DMS 273 treated with DMSO at 0.1 percent for 48 hours (cell line): ENCODE results near the gene ZNF112.
"Not testable (repeated sequence)": the region's sequence is repeated elsewhere in the genome, so short reads cannot be mapped to it uniquely, and the experiment has no call there.

ENCODE experiments used
- DNase-seq: peaks from one replicate; lab custom pipeline; 2025; lab: John Stamatoyannopoulos, UW

Gene ZNF112

DNA sequence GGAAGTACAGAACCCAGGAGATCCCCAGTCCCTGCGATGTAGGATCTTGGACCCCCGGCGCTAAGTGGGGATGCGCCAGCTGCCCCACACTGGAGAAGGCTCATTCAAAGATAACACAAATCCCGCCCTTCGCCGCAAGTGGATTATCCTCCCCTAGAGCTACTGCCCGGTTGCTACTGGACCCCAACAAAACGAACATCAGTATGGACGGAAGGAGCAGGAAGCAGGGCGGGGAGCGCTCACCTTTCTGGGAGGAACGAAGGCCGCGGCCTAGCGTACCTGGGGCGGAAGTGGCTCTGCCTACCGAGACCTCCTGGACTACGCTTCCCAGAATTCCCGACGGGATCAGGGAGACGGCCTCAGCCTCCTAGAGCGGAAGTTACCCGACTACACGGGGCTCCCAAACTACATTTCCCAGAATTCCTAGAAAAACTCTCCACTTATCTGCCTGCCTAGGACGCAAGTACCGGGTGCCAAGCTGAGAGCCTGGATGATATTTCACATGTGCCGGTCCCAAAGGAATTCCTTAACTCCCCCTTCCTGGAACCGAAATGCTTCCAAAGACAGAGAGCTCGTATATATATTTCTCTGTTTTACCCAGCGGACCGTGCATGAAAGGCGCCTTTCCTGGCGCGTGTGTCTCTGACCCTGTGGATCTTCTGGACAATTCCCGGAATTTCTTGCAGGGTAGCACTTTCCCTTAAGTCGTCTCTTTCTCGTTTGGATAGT lies at the start of gene ZNF112:
TSS of gene ZNF112 (minus strand) at position 298 of the 729 bp plus-strand sequence. CDS start 16,141 bp downstream, outside the sequence.
- DNase-seq = peak; percentile 90

- no peak for DNase-seq
Observed at GRCh38 chr19:44401139-44402115, 44.9 kb upstream of the ZNF112 start, which contains the start of gene ZNF285. TSS of gene ZNF285 (minus strand) at chr19:44401608. CDS start at chr19:44397213, 4,395 bp downstream.

GRCh38 chr19:44389268-44389667 lies 32.8 kb upstream of the ZNF112 start:
- DNase-seq = not testable (repeated sequence)

GRCh38 chr19:44374789-44375188 lies 18.3 kb upstream of the ZNF112 start:
- DNase-seq = no peak

DNA sequence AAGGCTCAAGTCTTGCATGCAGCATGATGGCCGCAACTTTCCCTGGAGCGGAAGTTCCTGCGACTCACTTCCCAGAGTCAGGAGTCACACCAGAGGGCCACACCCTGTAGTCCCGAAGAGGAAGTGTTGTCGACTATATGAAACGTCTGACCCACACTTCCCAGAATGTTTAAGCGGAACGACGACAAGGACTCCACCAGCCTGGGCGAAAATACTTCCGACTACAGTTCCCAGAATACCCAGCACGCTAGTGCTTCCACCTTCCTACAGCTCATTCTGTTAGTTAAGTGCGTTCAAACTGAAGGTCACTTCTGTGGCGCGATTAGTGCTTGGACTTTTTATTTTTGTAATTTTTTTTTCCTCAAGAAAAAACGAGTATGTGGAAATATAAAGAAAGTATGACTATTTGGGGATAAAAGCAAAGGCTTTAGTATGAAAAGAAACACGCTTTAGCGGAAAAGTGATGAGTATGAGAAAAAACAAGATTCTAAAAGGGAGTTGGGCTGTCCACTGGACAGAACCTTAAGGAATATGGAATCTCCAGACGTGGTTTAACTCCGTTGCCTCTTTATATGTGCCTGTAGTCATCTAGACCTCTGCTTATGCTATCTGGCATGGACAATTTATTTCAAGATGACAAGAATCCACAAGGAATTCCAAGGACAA lies 15.5 kb upstream of the ZNF112 start:
- DNase-seq = no peak

DNA sequence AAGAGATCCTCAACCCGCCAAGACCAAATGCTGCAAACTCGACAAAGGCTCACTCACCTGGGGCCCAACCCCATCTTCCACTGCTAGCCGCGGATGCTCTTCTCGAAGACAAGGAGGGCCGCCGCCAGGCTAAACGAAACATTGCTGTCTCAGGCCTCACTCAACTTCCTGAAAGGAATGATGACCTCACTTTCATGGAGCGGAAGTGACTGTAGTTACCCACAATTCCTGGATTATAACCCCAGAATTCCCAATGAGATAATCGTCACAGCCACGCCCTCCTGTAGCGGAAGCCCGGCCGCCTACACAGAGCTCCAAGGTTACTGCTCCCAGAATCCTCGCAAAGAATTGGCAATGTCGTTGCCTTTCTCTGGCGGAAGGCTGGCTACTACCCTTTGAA lies 10.5 kb upstream of the ZNF112 start:
- no peak for DNase-seq

GRCh38 chr19:44346556-44346955 lies 9.9 kb downstream of the ZNF112 start:
- DNase-seq = no peak

- no peak for DNase-seq
Observed at GRCh38 chr19:44345959-44346358, 10.5 kb downstream of the ZNF112 start.

- no peak for DNase-seq
Observed at GRCh38 chr19:44344255-44344654, 12.2 kb downstream of the ZNF112 start.

GRCh38 chr19:44341794-44342193 lies 14.7 kb downstream of the ZNF112 start:
- no peak for DNase-seq

- DNase-seq = not testable (repeated sequence)
Observed at GRCh38 chr19:44334639-44335038, 21.8 kb downstream of the ZNF112 start.

GRCh38 chr19:44332145-44332544 lies 24.3 kb downstream of the ZNF112 start:
- DNase-seq = no peak

- DNase-seq = no peak
Observed at GRCh38 chr19:44315883-44316282, 40.6 kb downstream of the ZNF112 start.

DNA sequence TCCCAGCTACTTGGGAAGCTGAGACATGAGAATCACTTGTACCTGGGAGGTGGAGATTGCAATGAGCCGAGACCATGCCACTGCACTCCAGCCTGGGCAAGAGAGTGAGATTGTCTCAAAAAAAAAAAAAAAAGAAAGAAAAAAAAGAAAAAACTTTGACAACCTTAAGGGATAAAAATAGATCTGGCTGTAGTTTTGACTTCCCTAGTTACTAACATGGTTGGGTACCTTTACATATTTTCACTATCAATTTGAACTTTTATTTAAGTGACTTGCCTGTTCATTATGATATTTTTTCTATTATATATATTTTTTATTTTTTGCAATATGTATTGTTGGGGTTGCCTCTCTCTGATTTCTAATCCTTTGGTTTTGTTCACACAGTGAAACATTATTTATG lies 43.2 kb downstream of the ZNF112 start:
- DNase-seq = no peak

GRCh38 chr19:44308011-44308410 lies 48.5 kb downstream of the ZNF112 start:
- no peak for DNase-seq

DNA sequence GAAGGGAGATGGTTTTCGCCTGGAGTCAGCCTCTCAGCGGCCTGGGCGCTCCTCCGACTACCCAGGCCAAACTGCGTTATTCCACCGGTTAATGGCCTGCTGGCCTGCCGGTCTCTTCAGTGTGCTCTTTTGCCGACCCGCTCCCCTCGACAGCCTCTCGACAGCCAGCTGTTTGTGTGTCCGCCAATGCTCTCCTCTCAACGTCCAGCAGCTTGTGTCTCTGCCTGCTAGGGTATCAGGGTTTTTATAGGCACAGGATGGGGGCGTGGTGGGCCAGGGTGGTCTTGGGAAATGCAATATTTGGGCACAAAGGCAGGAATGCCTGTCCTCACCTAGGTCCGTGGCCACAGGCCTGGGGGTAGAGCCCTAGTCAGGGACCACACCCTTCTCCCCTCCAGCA lies 50.2 kb downstream of the ZNF112 start:
- DNase-seq = no peak

DNA sequence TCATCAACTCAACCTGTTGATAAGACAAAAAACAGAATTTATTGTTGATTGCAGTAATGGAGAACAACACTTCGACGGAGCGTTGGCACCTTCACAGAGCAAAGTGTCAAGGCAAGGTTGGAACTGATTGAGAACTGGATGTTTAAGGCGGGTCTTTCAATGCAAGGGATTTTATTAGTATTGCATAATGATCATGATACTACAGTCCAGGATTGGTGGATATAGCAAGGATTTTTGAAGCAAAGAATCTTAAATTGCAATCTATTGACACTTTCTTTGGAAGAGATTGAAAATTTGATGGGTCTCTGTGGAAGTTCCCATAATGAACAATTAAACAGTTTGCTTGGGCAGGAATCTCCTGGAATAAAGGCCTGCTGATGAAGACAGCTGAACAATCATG lies 51.0 kb downstream of the ZNF112 start:
- no peak for DNase-seq

GRCh38 chr19:44304659-44305193 lies 51.8 kb downstream of the ZNF112 start, which contains the start of gene ZNF235:
TSS of gene ZNF235 (minus strand) at chr19:44305025. CDS start at chr19:44303404, 1,621 bp downstream.
- peak; percentile 89 for DNase-seq

DNA sequence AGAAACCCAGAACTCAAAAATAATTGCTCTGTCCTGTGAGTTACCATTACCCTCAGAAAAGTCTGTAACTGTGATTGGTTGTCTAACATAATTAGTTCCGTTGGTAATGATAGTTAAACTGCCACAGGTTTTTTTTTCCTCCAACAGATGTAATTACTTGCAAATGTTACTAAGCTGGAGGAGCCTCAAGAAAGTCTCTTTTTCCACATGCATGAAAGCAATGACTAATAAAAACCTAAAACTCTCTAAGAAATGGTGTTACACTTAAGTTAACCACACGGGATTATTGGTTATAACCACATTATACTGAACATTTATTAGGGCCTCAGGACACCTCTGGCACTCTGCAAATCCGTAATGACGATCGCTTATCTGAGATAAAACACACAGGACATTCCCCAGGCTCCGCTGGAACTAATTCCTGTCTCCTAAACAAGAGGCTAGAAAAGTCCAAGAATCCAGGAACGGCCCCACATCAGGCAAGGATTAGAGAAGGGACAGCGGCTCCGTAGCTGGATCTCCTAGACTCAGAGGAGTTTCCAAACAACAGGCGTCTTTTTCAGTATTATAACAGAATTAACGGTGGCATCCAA lies 52.4 kb downstream of the ZNF112 start:
- DNase-seq = no peak

GRCh38 chr19:44303320-44303719 lies 53.2 kb downstream of the ZNF112 start:
- no peak for DNase-seq

GRCh38 chr19:44284968-44285367 lies 71.5 kb downstream of the ZNF112 start:
- no peak for DNase-seq
